Fibroblast of skin of right biceps (primary cell): Measurements from ENCODE around the gene RPTOR.

Experiments used
- DNase-seq: peaks from one replicate; pipeline ENCODE4 v3.0.0-alpha.2; 2013

The RPTOR gene

GRCh38 chr17:80923211-80924110 is 378.8 kb downstream of the RPTOR start:
- no peak for DNase-seq

GRCh38 chr17:80924111-80924806 is 379.6 kb downstream of the RPTOR start:
- no peak for DNase-seq

- no peak for DNase-seq
These were observed 380.4 kb downstream of the RPTOR start for GRCh38 chr17:80924807-80925610.

DNA sequence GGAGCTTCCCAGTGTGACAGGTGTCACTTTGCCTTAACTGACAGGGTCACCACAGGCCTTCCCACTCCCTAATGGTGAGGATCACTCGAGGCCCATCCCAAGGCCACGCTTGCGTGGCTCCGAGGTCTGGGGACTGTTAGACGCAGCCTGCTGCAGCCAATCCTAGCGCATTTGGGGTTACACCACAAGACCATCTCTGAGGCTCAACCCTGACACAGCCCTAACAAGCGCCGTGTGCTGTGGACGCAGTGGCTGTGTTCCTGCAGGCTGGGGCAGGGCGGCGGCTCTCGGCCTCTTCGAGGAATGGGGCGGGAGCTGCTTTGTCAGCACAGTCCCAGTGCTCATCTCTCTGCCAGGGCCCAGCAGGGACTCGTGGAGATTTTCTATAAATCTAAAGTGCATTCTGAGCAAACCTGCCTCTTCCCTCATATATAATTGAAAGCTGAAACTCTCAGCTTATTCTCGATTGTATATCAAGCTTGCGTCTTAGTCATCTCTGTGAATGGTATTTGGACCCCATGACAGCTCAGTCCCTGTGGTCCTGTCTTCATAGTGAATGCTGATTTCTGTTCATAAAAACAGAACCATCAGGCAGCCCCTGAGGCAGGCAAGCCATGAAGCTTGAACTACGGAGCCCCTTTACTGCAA is 381.2 kb downstream of the RPTOR start:
- DNase-seq = no peak

GRCh38 chr17:80926591-80927250 is 382.1 kb downstream of the RPTOR start:
- no peak for DNase-seq

GRCh38 chr17:80927791-80928216 is 383.2 kb downstream of the RPTOR start:
- peak; percentile 33 for DNase-seq

DNA sequence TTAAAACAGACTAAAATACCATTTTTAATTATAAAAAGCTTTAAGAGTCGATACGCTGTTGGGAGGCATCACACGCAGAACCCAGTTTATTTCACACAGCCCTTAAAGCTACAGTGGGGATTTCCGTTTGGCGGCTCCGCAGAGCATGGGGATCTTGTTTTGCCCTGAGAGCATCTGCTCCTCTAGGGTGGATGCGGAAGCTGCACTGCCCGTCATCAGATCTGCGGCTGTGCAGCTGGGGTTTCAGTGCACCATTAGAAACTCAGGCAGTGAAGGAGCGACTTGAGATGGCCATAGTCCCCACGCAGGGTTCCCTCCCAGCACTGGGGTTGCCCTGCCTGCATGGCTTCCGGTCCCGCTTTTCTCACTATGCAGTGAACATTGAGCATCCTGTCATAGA is 384.8 kb downstream of the RPTOR start:
- no peak for DNase-seq

DNA sequence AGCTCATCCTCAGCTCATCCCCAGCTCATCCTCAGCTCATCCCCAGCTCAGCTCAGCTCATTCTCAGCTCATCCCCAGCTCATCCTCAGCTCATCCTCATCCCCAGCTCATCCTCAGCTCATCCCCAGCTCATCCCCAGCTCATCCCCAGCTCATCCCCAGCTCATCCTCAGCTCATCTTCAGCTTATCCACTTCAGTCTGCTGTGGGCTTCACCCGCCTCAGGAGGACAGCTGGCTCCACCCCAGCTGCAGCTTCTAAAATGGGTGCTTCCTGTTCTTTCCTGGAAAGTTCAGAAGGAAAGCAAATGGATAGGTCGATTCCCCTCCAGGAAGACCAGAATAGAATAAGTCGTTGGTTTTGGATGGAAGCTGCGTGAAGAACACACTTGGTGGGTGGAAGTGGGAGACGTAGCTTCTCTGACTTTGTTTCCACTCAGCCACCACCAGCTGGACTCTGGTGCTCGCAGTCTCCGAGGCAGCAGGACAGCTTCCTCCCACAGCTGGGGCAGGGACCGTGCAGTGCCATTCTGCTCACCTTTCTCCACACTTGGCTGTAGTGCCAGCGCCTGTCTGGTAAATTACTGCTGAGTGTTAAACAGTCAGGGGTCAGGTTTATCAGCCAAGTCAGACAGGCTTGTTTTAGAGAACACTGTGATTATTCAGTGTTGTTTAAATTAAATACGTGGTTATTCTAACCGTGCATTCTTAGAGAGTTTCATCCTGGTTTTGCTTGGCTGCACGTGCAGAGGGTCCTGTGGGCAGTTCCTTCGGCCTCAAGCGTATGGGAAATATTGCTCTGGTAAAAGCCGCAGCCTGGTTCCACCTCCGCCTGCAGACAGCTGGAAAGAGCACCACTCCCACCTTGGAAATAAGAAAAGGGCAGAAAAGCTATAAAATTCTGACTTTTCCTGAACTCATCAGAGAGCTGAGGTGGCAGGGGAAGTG is 386.0 kb downstream of the RPTOR start:
- DNase-seq = no peak

GRCh38 chr17:80931421-80932265 is 387.0 kb downstream of the RPTOR start:
- DNase-seq = peak; percentile 90

GRCh38 chr17:80935526-80935925 is 390.9 kb downstream of the RPTOR start:
- DNase-seq = no peak

DNA sequence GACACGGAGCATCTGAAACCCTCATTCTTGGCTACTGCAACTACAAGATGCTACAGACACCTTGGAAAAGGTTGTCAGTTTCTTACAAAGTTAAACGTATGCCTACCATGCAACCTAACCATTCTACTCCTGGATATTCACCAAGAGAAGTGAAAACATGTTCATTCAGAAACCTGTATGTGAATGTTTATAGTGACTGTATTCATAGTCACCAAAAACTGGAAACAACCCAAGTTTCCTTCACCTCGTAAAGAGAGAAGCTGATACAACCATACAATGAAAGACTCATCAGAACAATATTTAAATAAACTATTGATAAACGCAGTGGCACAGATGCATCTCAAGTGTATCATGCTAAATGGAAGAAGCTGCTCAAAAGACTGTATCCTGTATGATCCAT is 391.6 kb downstream of the RPTOR start:
- DNase-seq = no peak

DNA sequence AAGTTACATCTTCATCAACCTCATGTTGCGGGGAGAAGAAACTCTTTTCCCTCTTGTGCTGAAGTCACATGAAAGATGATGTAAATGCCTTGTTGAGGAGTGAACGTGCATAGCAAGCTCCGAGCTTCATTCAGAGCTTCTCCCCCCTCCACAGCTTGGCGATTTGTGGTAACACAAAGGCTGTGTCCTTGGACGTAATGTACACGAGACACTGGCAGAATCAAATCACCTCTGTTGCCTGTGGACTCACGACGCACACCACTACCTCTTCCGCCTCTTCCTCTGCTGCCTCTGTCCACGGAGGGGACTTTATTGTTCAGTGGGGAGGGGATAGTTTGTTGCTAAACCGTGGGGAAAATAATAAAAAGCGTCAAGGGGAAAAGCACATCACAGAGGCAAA is 392.1 kb downstream of the RPTOR start:
- DNase-seq = no peak

DNA sequence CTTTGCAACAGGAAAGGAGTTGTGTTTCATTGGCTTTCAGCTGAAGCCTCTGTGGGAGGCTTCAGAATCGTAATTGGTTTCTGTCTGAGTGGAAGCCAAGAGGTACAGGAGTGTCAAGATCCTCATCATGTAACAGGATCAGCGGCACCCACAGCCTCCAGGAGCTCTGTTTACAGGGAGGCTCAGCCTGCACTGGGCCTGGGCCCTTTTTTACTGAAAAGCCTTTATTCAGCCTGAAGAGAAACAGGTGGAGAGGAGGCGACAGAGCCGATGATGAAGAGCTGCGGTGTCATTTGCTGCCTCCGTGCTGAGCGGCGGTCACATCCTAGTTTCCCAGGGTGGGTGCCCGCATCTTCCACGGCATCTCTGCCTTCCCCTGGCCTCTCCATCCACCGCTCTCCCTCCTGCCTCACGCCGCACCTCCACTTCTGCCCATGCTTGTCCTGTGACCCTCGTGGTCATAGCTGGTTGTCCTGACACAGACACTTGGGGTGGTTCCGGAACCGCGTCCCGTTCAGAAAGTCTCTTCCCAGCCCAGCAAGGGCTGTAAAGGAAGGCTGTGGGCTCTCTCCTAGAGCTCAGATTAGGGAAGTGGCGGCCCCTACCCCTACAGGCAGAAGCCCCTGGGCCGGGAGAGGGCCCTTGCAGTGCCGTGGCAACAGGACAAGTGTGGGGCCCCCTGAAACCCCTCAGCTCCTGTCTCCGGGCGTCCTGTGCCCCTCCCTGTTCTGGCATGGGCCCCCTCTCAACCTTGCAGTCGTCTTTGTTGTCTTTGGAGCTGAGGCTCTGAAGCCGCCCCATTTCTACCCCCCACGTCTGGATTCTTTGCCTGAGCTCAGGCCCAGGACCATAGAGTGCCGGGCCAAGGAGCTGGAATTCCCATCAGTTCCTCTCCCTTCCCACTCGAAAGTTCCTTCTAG is 393.1 kb downstream of the RPTOR start:
- no peak for DNase-seq

GRCh38 chr17:80938556-80938955 is 393.9 kb downstream of the RPTOR start:
- no peak for DNase-seq

DNA sequence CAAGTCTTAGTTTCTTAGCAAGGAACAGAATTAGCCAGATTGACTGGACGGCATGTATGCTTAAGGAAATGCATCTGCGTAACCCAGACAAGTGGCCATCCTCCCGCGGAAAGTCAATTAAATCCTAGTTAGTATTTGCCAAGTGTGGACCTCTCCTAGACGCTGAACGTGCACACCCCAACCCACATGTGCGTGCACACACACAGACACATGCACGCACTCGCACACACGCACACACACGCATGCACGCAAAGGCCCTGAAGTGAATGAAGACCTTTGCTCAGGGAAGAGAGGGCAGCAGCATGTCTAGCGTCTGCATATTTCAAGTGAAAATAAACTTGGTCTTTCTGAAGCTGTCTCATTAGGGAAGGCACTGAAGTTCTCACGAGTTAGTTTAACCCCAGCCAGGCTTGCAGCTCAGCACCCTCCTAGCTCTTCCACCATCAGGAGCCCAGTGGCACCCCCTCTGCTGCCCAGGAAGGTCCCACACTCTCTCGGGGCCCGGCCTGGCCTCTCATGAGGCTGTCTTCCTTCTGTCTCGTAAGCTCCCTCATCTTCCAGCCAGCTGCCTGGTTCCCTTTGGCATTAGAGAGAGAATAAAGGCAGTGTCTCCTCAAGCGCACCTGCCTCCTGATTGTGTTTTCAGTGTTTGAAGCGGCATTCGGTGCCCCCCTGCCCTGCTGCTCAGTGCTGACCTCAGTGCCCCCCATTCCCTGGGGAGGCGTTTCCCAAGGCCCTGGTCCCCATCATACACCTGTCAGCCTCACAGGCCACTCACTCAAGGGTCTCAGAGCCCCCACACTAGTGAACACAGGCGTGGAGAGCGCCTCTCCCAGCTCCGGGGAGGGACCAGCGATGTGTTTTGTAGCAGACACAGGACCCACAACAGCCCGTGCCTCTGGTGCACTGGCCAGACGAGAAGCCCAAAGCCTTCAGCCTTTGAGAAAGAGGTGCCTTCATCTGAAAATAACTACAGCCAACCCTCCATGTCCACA is 394.8 kb downstream of the RPTOR start:
- DNase-seq = no peak

- DNase-seq = no peak
These were observed 395.8 kb downstream of the RPTOR start for GRCh38 chr17:80940171-80941123.
